Neutrophil (primary cell): ENCODE results near the gene CAMK4.

Source experiments
- H3K27ac ChIP-seq: fragments of 200-600 bp; sonication (generic); 2 replicates; pipeline ENCODE4 v1.5.1; 2016; ENCODE audit warnings: mild to moderate bottlenecking, moderate library complexity
- H3K27me3 ChIP-seq: fragments of 200-600 bp; sonication (generic); 2 replicates; pipeline ENCODE4 v1.6.0; 2016; ENCODE audit warnings: mild to moderate bottlenecking
- H3K36me3 ChIP-seq: fragments of 200-600 bp; sonication (generic); 2 replicates; pipeline ENCODE4 v1.5.1; 2017
- H3K4me1 ChIP-seq, 2 experiments: fragments of 200-600 bp in 1 of 2; sonication (generic) in 1 of 2; 1 replicate in 1 of 2; 2 replicates in 1 of 2; pipeline versions ENCODE4 v1.5.1 to v1.6.1; 2013 to 2016; ENCODE audit warnings: low read depth in 1 of 2, low read length in 1 of 2, mild to moderate bottlenecking in 1 of 2, moderate library complexity in 1 of 2; ENCODE audit not compliant: control insufficient read depth in 1 of 2, insufficient read depth in 1 of 2
- H3K4me3 ChIP-seq, 2 experiments: fragments of 200-600 bp in 1 of 2; sonication (generic) in 1 of 2; 1 replicate in 1 of 2; 2 replicates in 1 of 2; pipeline ENCODE4 v1.5.1; 2013 to 2016; ENCODE audit warnings: low read depth in 1 of 2, low read length in 1 of 2, mild to moderate bottlenecking in 1 of 2, moderate library complexity in 1 of 2
- H3K9me3 ChIP-seq: fragments of 200-600 bp; sonication (generic); 2 replicates; pipeline ENCODE4 v1.5.1; 2016
- TF ChIP-seq, protein P1 (sequence below): fragments of 200-600 bp; sonication (generic); IDR thresholded peaks from 2 replicates; pipeline ENCODE4 v1.5.1; 2016; ENCODE audit warnings: antibody characterized with exemption

The CAMK4 gene

DNA sequence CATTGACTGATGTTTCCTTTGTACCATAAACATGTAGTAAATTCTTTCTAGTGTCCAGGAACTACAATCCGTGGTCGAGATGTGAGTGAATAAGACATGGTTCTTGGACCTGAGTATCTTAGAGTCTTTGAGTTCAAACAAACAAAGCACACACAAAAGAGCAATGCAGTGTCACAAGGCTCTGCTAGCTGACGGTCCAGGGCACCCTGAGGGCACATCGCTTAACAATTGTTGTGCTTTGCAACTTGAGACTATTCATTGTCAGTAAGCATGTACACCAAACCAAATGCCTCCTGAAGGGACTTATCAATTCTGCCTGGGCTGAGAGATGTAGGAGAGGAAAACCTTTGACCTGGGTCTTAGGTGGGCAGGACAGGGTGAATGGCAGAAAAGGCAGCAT lies 84.8 kb downstream of the CAMK4 start:
- TF ChIP-seq, protein P1, sequence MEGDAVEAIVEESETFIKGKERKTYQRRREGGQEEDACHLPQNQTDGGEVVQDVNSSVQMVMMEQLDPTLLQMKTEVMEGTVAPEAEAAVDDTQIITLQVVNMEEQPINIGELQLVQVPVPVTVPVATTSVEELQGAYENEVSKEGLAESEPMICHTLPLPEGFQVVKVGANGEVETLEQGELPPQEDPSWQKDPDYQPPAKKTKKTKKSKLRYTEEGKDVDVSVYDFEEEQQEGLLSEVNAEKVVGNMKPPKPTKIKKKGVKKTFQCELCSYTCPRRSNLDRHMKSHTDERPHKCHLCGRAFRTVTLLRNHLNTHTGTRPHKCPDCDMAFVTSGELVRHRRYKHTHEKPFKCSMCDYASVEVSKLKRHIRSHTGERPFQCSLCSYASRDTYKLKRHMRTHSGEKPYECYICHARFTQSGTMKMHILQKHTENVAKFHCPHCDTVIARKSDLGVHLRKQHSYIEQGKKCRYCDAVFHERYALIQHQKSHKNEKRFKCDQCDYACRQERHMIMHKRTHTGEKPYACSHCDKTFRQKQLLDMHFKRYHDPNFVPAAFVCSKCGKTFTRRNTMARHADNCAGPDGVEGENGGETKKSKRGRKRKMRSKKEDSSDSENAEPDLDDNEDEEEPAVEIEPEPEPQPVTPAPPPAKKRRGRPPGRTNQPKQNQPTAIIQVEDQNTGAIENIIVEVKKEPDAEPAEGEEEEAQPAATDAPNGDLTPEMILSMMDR = no peak
- no peaks in the 10 kb centered on the region for H3K9me3 ChIP-seq
- no peak overlapping the region for H3K4me3 ChIP-seq
- no peak overlapping the region for H3K27ac ChIP-seq
- H3K27me3 ChIP-seq = no peaks in the 10 kb centered on the region
- H3K36me3 ChIP-seq = no peaks in the 10 kb centered on the region
- H3K4me1 ChIP-seq = no peaks in the 10 kb centered on the region

DNA sequence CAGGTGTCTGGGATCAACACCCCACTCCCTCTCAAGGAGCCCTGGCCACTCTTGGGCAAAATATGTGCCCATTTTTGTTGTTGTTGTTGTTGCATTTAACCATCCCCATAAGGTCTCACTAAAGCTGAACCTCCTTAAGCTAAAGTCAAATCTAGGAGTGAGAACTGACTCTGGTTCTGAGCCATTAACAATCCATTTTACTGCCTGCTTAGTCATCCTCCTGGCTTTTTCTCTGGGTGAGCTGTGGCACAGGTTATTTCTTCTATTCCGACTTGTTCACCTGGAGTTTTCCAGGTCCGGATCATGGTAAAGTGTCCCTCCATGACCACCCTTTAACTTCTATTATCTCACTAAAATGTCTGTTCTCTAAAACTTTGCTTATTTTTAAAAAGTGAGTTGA lies 85.2 kb downstream of the CAMK4 start:
- Histone ChIP-seq H3K9me3 (no peaks in the 10 kb centered on the region), H3K4me1 (no peaks in the 10 kb centered on the region), H3K27ac (no peak overlapping the region), H3K4me3 (no peak overlapping the region), H3K36me3 (no peaks in the 10 kb centered on the region), H3K27me3 (no peaks in the 10 kb centered on the region)
- TF ChIP-seq, protein P1 = no peak

DNA sequence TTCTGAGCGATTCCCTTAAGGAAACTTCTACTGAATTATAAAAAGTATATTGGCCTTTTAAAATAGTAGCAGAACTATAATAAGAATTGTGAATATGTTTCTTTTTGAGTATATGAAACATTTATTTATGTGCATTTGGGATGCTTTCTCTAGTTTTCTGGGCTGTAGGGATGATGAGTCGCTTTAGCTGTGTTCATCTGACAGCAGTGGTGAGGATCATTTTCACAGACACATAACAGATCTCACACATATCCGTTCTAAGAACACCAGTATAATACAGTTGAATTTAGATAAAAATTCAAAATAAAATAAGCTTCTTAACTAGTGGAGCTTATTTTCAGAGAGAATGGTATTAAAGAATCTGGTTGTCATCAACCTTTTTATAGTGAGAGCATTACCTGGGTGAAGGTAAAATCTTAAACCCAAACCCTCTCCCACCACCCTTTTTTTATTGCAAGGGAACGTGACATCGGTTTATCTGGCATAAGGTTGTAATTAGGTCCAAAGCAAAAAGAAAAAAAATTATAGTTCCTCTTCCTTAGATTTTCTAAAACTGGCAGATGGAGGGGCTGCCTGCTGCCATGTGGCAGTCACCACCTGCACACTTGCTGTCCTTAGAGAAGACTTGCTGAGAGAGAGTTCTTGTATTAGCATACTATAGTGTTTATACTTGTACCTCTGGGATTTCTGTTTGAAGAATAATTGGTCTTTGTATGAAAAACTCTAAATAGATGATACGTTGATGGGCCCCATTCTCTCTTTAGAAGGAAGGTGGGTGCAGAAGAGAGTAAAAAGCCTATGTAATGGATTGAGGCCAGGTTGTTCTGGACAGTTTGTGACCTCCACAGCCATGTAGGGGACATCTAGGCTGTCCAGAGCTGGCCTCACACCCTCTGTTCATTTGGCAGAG lies 86.8 kb downstream of the CAMK4 start:
- no peaks in the 10 kb centered on the region for H3K9me3 ChIP-seq
- no peaks in the 10 kb centered on the region for H3K4me1 ChIP-seq
- TF ChIP-seq, protein P1 = no peak
- H3K27ac ChIP-seq = no peak overlapping the region
- H3K27me3 ChIP-seq = no peaks in the 10 kb centered on the region
- H3K36me3 ChIP-seq = no peaks in the 10 kb centered on the region
- no peak overlapping the region for H3K4me3 ChIP-seq

DNA sequence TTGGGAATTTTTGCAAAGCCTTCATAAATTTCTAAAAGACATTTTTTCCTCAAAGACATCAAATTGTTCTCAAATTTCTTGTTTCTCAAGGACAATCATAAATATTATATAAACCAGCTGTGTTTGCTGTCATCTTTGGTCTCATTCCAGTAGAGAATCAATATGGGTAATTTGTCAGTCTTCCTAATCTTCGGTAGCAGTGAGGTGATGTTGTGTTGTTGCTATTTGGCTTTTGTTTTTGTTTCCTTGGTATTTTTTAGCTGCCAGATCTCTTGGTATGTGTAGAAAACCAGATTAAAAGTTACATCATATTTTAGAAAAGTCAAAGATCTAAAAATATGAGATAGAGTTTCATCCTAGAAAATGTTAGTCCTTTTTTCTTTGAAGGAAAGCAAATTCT lies 87.5 kb downstream of the CAMK4 start:
- no peaks in the 10 kb centered on the region for H3K27me3 ChIP-seq
- H3K9me3 ChIP-seq = no peaks in the 10 kb centered on the region
- no peak overlapping the region for H3K4me3 ChIP-seq
- no peak overlapping the region for H3K27ac ChIP-seq
- TF ChIP-seq, protein P1 = no peak
- H3K4me1 ChIP-seq = no peaks in the 10 kb centered on the region
- H3K36me3 ChIP-seq = no peaks in the 10 kb centered on the region

DNA sequence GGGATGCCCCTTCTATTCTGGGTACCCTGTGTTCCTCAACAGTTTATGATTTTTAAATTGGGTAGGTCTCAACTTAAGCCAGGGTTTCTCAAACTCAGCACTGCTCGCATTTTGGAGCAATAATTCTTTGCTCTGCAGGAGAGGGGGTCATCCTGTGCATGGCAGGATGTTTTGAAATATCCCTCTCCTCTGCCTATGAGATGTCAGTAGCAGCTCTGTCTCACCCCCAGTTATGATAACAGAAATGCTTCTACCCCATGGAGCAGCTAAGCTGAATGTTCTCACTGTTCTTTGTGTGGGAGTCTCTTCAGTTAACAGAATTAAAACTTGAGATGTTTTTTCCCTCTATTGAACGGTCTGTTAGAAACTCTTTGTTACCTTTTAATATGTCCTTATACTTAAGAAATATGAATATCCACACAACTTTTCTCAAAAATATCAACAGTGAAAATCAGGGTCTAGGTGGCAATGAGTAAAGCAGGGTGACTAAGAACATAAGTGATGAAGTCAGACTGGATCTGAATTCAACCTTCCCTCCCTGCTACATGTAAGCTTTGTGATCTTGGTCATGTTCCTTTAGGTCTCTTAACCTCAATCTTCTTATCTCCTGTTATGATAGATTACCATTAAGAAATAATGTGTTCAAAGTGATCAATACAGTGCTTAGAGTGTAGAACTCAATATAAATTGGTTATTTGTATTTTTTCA lies 89.0 kb downstream of the CAMK4 start:
- no peaks in the 10 kb centered on the region for H3K4me1 ChIP-seq
- no peak overlapping the region for H3K4me3 ChIP-seq
- TF ChIP-seq, protein P1 = no peak
- H3K36me3 ChIP-seq = no peaks in the 10 kb centered on the region
- no peaks in the 10 kb centered on the region for H3K9me3 ChIP-seq
- no peaks in the 10 kb centered on the region for H3K27me3 ChIP-seq
- H3K27ac ChIP-seq = no peak overlapping the region
